Neural crest cell (in vitro differentiated cells): ENCODE results near the gene DLGAP4. TPM values are rescaled to one million over a fixed set of nuclear protein-coding genes. Genes with fewer than 3 reads are reported as not detected.

Source experiments
- DNase-seq: peaks from one replicate; pipeline ENCODE4 v3.0.0; 2021; ENCODE audit warnings: low read depth, mixed read lengths, low spot score
- H3K27ac Mint-ChIP-seq: one replicate; pipeline ENCODE4 v1.8.0; 2021; ENCODE audit warnings: mild to moderate bottlenecking, mixed read lengths; ENCODE audit not compliant: unreplicated experiment
- H3K27me3 Mint-ChIP-seq: 2 replicates; pipeline ENCODE4 v1.8.0; 2021; ENCODE audit warnings: low read depth, mild to moderate bottlenecking, mixed read lengths
- H3K36me3 Mint-ChIP-seq: 2 replicates; pipeline ENCODE4 v1.8.0; 2021; ENCODE audit warnings: low read depth, mild to moderate bottlenecking, mixed read lengths
- H3K4me1 Mint-ChIP-seq: 2 replicates; pipeline ENCODE4 v1.8.0; 2021; ENCODE audit warnings: mixed read lengths
- H3K4me3 Mint-ChIP-seq: one replicate; pipeline ENCODE4 v1.8.0; 2021; ENCODE audit warnings: mild to moderate bottlenecking, mixed read lengths
- H3K9me3 Mint-ChIP-seq: 2 replicates; pipeline ENCODE4 v1.8.0; 2021; ENCODE audit warnings: mixed read lengths
- total RNA-seq: library from RNA; stranded (reverse); gene quantifications from 2 replicates; pipeline ENCODE4 v1.2.1, GENCODE V29; 2021
- TF ChIP-seq, protein P1 (sequence below): fragments of 200-600 bp; sonication (generic); conservative IDR thresholded peaks from 2 replicates; pipeline ENCODE4 v1.5.0; 2021; ENCODE audit warnings: antibody characterized with exemption, mild to moderate bottlenecking

The DLGAP4 gene
- total RNA-seq, 1 donor from 2014 or later, result 95.6 TPM

GRCh38 chr20:36496707-36497669 lies 190.8 kb downstream of the DLGAP4 start:
- Mint-ChIP-seq H3K9me3 (no peaks in the 10 kb centered on the region), H3K36me3 (peaks cover 6% of the 10 kb centered on the region), H3K27me3 (no peaks in the 10 kb centered on the region), H3K4me1 (peaks cover 27% of the 10 kb centered on the region), H3K4me3 (peak overlapping the region; percentile 41), H3K27ac (peak overlapping the region; percentile 35)
- TF ChIP-seq, protein P1, sequence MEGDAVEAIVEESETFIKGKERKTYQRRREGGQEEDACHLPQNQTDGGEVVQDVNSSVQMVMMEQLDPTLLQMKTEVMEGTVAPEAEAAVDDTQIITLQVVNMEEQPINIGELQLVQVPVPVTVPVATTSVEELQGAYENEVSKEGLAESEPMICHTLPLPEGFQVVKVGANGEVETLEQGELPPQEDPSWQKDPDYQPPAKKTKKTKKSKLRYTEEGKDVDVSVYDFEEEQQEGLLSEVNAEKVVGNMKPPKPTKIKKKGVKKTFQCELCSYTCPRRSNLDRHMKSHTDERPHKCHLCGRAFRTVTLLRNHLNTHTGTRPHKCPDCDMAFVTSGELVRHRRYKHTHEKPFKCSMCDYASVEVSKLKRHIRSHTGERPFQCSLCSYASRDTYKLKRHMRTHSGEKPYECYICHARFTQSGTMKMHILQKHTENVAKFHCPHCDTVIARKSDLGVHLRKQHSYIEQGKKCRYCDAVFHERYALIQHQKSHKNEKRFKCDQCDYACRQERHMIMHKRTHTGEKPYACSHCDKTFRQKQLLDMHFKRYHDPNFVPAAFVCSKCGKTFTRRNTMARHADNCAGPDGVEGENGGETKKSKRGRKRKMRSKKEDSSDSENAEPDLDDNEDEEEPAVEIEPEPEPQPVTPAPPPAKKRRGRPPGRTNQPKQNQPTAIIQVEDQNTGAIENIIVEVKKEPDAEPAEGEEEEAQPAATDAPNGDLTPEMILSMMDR, result no peak
- no peak for DNase-seq

- Mint-ChIP-seq H3K27ac (no peak overlapping the region), H3K4me3 (no peak overlapping the region), H3K4me1 (peaks cover 27% of the 10 kb centered on the region), H3K36me3 (peaks cover 6% of the 10 kb centered on the region), H3K9me3 (no peaks in the 10 kb centered on the region), H3K27me3 (no peaks in the 10 kb centered on the region)
- TF ChIP-seq, protein P1, result no peak
- no peak for DNase-seq
Observed at GRCh38 chr20:36497856-36498255, 191.7 kb downstream of the DLGAP4 start.

- Mint-ChIP-seq H3K4me3 (no peak overlapping the region), H3K9me3 (no peaks in the 10 kb centered on the region), H3K36me3 (peaks cover 6% of the 10 kb centered on the region), H3K4me1 (peaks cover 27% of the 10 kb centered on the region), H3K27ac (peak overlapping the region; percentile 3), H3K27me3 (no peaks in the 10 kb centered on the region)
- DNase-seq, result no peak
- TF ChIP-seq, protein P1, result no peak
Observed at GRCh38 chr20:36498386-36499179, 192.4 kb downstream of the DLGAP4 start.

DNA sequence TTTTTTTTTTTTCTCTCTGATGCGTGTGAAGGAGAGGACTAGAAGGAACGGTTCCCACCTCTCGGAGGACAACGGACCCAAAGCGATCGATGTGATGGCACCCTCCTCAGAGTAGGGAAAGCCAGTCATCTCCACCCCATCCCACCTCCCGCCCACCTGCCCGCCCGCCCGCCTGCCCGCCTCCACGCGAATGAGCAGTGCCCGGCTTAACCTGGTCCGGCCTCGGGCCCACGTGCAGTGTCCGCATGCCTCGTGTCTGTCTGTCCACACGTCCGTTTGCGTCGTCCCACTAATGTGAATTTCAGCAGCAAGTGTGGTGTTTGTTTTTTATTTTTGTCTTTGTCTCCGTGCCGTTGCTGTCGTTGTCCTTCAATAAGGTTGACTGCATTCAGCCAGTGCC lies 193.1 kb downstream of the DLGAP4 start:
- Mint-ChIP-seq H3K36me3 (peaks cover 8% of the 10 kb centered on the region), H3K4me1 (peaks cover 27% of the 10 kb centered on the region), H3K9me3 (no peaks in the 10 kb centered on the region), H3K27ac (peak overlapping the region; percentile 97), H3K27me3 (no peaks in the 10 kb centered on the region), H3K4me3 (no peak overlapping the region)
- TF ChIP-seq, protein P1, result no peak
- no peak for DNase-seq

GRCh38 chr20:36499723-36500501 lies 193.8 kb downstream of the DLGAP4 start:
- Mint-ChIP-seq H3K4me3 (no peak overlapping the region), H3K27ac (no peak overlapping the region), H3K36me3 (peaks cover 10% of the 10 kb centered on the region), H3K4me1 (peaks cover 23% of the 10 kb centered on the region), H3K27me3 (no peaks in the 10 kb centered on the region), H3K9me3 (no peaks in the 10 kb centered on the region)
- DNase-seq, result no peak
- TF ChIP-seq, protein P1, result no peak
